22Rv1 (cell line): ENCODE results near the gene RNF135.

Experiments
- CTCF ChIP-seq: fragments of 450-650 bp; IDR thresholded peaks from 2 replicates; pipeline ENCODE4 v1.5.1; 2017; ENCODE audit warnings: mild to moderate bottlenecking
- ZFX ChIP-seq: fragments of 450-650 bp; IDR thresholded peaks from 2 replicates; pipeline ENCODE4 v1.6.1; 2017; ENCODE audit warnings: antibody characterized with exemption, borderline replicate concordance

DNA sequence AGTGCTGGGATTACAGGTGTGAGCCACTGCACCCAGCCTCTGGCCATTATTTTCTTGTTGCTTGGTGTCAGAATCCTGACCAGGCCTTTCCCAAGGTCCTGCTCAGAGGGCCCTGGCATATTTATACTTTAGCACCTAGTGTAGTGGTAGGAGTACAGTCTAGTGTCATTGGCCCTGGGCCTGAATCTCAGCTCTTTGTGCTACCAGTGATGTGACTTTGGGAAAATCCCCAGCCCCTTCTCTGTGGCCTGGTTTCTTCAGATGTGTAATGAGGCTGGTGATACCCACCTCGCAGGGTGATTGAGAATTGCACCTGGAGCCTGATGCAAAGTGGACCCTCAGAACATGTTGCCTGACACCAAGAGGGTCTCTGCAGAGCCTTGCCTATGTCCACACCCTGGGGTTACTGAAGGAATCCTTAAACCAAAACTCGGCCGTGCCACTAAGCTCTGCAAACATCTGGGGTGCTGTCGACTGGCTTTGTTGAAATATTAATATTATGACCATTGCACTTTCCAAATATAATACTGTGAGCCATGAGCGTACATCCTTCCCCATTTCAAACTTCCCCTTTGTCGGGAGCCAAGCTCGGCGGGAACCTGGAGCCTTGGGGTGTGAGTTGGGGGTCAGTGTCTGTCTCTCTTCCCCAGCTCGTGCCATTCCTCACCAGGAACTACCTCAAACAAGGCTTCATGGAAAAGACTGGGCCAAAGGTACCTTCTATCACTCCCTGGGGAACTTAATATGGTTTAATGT, 18.0 kb upstream of the RNF135 start:
- TF ChIP-seq CTCF (no peak), ZFX (no peak)
